ENCODE measurements around the gene MCM9. TPM values are rescaled to one million over a fixed set of nuclear protein-coding genes. Genes with fewer than 3 reads are reported as not detected.

The MCM9 gene
- total and polyA plus RNA-seq, 8 donors: 5.0 to 14.4 (median 7.7) TPM

GRCh38 chr6:118785601-118786000, 149.4 kb downstream of the MCM9 start:
- no peaks in the 10 kb centered on the region for H3K9me3 ChIP-seq
- no peaks in the 10 kb centered on the region for H3K36me3 ChIP-seq
- TF ChIP-seq CTCF (IDR thresholded peaks at IDR 0.05): no peak
- no peak overlapping the region for H3K4me3 ChIP-seq
- H3K4me1 ChIP-seq: peaks cover 0 to 10% (median 4%) of the 10 kb centered on the region in 3 donors
- no peak overlapping the region for H3K27ac ChIP-seq
- DNase-seq (no peak), ATAC-seq (no peak), FAIRE-seq (no peak)
- no peaks in the 10 kb centered on the region for H3K27me3 ChIP-seq
- intact Hi-C loops (cut with DNase I): no loop called here
- WGBS, 2 donors: 94 to 98% methylated on average over 3 of the region's 3 CpGs

- H3K36me3 ChIP-seq: no peaks in the 10 kb centered on the region
- H3K4me3 ChIP-seq: no peak overlapping the region
- TF ChIP-seq CTCF (IDR thresholded peaks at IDR 0.05): no peak
- no peaks in the 10 kb centered on the region for H3K9me3 ChIP-seq
- WGBS, 2 donors: 45 to 56% methylated on average over 5 of the region's 5 CpGs
- peaks cover 0 to 10% (median 4%) of the 10 kb centered on the region in 3 donors for H3K4me1 ChIP-seq
- no peak for DNase-seq
- intact Hi-C loops (cut with DNase I): no loop called here
- FAIRE-seq: no peak
- H3K27ac ChIP-seq: no peak overlapping the region
- H3K27me3 ChIP-seq: no peaks in the 10 kb centered on the region
- peak in 2 of 4 donors; percentile 38 to 42 for ATAC-seq
These were observed 150.3 kb downstream of the MCM9 start for GRCh38 chr6:118784641-118785164.

- no peaks in the 10 kb centered on the region for H3K9me3 ChIP-seq
- intact Hi-C loops (cut with DNase I): no loop called here
- H3K4me3 ChIP-seq: no peak overlapping the region
- WGBS, 2 donors: 32 to 35% methylated on average over 5 of the region's 5 CpGs
- no peaks in the 10 kb centered on the region for H3K36me3 ChIP-seq
- DNase-seq (no peak), ATAC-seq (peak in 2 of 4 donors; percentile 58 to 62), FAIRE-seq (no peak)
- H3K27me3 ChIP-seq: no peaks in the 10 kb centered on the region
- H3K27ac ChIP-seq: no peak overlapping the region
- no peak for TF ChIP-seq CTCF (IDR thresholded peaks at IDR 0.05)
- peaks cover 0 to 10% (median 4%) of the 10 kb centered on the region in 3 donors for H3K4me1 ChIP-seq
These were observed 150.9 kb downstream of the MCM9 start for GRCh38 chr6:118783931-118784550.

- no peak overlapping the region for H3K27ac ChIP-seq
- no peaks in the 10 kb centered on the region for H3K36me3 ChIP-seq
- ATAC-seq (no peak), DNase-seq (no peak), FAIRE-seq (no peak)
- no peaks in the 10 kb centered on the region for H3K9me3 ChIP-seq
- no peak for TF ChIP-seq CTCF (IDR thresholded peaks at IDR 0.05)
- WGBS, 2 donors: 89 to 91% methylated on average over 3 of the region's 3 CpGs
- peaks cover 0 to 10% (median 4%) of the 10 kb centered on the region in 3 donors for H3K4me1 ChIP-seq
- H3K4me3 ChIP-seq: no peak overlapping the region
- H3K27me3 ChIP-seq: no peaks in the 10 kb centered on the region
- intact Hi-C loops (cut with DNase I): no loop called here
These were observed 152.3 kb downstream of the MCM9 start for GRCh38 chr6:118782651-118783050.

DNA sequence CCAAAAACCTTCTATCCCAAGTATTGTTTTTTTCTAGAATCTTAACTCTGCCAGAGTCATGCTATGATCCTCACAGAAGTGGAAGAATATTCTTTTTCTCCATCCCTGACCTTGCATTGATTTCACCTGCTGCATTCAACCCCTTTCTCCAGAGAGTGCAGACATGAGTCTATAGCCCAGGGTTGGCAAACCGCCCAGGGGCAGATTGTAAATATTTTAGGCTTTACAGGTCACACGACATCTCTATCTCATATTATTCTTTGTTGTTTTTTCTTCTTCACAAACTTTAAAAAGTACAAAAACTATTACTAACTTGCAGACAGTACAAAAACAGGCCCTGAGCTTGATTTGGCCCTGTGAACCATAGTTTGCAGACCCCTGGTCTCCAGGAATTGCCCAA, 153.1 kb downstream of the MCM9 start:
- intact Hi-C loops (cut with DNase I): no loop called here
- Histone ChIP-seq H3K9me3 (no peaks in the 10 kb centered on the region), H3K27me3 (no peaks in the 10 kb centered on the region), H3K4me1 (peaks cover 0 to 10% (median 4%) of the 10 kb centered on the region in 3 donors), H3K36me3 (no peaks in the 10 kb centered on the region), H3K27ac (no peak overlapping the region), H3K4me3 (no peak overlapping the region)
- 48 to 54% methylated on average over 2 of the region's 2 CpGs for WGBS, 2 donors
- TF ChIP-seq CTCF (IDR thresholded peaks at IDR 0.05): no peak
- FAIRE-seq (no peak), ATAC-seq (no peak), DNase-seq (no peak)

Data from pancreas (tissue), 10 donors.